NCI-H1105 treated with DMSO at 0.1 percent for 48 hours (cell line): ENCODE results near the gene TSHZ2.
"Not testable (repeated sequence)": the region's sequence is repeated elsewhere in the genome, so short reads cannot be mapped to it uniquely, and the experiment has no call there.

Experiments
- DNase-seq: peaks from one replicate; lab custom pipeline; 2025; lab: John Stamatoyannopoulos, UW

The TSHZ2 gene

DNA sequence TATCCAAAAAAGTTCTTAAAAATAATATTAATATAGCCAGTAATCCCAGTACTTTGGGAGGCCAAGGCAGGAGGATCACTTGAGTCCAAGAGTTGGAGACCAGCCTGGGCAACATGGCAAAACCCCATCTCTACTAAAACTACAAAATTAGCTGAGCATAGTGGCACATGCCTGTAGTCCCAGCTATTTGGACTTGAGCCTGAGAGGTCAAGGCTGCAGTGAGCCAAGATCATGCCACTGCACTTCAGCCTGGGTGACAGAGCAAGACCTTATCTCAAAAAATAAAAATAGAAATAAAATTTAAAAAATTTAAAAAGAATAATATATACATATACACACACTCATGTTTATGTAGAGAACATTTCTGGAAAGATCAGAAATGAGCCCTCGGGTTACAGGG, 441.7 kb downstream of the TSHZ2 start:
- DNase-seq: not testable (repeated sequence)

DNA sequence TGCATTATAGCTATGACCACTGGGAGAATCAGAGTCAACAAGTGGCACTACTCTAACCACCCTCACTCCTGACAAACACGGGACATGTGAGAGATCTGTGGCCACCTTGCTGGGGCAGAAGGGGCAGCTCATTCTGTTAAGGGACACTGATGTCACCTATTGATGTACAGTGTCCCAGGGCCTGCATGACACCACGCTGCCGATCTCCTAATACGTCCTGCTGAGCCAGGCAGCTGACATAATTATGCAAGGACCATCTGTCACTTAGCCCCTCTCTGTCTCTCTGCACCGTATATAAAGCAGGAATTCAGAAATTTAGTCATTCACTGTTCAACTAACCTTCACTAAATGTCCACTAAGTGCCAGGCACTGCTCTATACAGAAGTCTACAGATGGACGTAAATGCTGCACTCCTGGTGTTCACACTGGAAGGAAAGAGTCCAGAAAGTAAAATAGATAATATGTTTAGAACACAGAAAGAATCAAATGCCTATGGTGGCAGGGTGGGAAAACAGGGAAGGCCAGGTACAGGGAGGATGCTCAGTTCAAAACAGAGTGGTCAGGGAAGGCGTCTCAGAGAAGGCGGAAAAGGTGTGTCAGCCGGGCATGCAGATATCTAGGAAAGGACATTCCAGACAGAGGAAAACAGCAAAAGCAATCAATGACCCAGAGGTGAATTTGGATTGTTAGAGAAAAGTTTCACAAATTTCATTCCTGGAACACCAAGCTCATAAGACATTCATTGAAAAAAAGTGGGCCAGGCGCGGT, 447.7 kb downstream of the TSHZ2 start:
- no peak for DNase-seq

DNA sequence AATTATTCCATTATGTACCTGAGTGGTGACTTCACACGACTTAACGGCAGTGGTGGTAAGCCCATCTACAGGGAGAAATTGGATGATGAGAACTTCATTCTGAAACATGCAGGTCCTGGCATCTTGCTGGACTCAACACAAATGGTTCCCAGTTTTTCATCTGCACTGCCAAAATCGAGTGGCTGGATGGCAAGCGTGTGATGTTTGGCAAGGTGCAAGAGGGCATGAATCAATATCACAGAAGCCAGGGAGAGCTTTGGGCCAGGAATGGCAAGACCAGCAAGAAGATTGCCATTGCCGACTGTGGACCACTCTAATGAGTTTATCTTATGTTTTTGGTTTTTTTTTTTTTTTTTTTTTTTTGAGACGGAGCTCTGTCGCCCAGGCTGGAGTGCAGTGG, 449.2 kb downstream of the TSHZ2 start:
- DNase-seq: no peak

DNA sequence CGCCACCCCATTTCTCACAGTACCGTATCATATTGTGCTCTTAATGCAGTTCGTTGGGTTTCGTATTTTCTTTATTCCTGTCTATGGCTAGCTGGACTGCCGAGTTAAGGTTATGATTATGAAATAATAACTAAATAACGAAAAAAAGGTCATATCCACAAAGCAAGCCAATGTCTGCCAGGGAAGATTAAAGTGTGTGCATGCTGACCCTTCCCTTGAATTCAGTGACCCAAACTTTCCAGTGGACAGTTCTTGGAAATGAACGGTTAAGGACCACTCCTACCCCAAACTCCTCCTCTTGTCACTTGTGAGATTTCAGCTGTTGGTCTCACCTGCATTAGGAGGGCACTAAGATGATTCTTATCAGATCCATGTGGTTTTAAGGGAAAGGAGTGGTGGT, 449.9 kb downstream of the TSHZ2 start:
- no peak for DNase-seq

DNA sequence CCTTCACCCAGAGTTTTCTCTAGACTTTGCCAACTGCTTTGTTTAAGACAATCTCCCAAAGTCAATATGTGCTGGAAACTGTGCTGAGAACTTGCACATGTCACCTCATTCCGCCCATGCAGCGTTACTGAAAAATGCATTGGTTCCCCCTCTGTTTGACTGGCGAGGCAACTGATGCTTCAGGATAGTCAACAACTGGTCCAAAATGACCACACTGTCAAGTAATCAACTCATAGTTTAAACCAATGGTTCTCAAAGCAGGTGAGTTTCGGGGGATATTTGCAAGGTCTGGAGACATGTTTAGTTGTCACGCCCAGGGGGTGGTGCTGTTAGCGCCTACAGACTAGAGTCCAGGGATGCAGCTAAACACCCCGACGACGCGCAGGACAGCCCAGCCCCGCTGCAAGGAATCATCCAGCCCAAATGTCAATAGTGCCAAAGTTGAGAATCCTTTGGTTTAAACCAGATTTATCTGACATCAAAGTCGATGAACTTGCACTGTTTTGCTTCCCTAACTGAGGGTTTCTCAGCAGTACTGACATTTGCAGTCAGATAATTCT, 451.5 kb downstream of the TSHZ2 start:
- DNase-seq: no peak

DNA sequence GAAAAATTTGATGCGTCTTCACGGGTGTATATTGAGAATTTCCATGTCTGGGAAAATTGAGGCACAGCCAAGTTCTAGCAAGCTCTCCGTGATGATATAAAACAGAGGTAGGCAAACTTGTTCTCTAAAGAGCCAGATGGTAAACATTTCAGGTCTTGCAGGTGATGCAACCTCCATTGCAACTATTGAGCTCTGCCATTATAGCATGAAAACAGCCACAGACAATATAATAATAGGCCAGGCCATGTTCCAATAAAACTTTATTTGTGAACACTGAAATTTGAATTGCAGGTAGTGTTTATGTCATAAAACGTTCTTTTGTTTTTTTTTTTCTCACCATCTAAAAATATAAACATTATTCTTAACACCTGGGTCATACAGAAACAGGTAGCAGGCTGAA, 453.3 kb downstream of the TSHZ2 start:
- DNase-seq: no peak

DNA sequence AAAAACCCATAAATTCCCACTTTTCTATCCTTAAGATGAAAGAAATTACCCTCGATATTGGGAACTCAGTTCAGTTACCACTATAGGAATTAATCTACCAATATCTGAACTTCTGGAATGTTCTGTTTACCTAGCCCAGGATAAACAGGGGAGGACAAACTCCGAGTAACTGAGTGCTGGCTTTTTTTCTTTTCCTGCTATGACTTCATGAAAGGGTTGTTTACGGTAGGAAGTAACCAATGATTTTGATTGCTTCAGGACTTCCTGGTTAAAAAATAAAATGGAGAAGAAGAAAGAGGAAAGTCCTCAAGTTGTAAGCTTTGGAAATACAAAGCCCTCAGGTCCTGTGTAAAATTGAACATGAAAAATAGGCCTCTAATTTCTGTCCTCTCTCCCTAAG, 453.8 kb downstream of the TSHZ2 start:
- no peak for DNase-seq

DNA sequence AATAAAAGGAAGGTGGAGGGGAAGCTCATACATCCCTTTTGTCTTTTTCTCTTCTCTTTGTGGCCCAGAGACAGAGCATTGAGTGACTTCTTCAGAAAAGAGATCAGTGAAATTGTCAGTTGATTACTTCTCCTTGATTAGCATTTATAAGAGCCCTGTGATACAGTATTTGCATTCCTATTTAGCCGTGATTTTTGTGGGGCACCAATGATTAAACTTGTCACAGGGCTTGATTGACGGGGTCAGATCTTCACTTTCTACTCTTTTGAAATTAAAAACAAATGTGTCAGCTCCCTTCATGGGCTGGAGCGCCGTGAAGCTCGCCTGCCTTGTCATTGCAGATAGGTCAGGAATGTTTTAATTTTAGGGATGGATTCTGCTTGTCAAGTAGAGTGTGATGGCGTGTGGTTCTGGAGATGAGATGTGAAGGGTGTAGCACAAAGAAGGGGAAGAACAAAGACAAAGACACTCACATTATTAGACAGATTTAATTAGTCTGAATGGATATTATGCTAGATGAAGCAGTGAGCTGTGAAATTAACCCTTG, 454.7 kb downstream of the TSHZ2 start:
- no peak for DNase-seq

DNA sequence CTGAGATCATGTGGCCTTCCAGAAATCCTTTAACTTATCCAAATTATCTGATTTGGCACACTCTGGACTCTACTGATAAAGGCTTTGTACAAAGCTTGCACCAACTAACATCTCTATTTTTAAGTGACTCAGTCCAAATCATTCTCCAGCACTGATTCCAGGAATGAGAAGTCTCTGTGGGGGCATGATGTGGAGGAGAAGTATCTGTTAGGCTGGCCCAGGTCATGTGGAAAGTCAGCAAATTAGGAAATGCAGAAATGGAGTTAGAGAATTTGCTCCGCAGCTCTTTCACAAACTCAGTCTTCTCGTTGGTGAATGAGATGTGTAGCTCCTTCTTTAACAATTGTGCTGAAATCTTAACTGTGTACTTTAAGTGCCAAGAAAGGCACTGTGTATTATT, 455.8 kb downstream of the TSHZ2 start:
- no peak for DNase-seq

DNA sequence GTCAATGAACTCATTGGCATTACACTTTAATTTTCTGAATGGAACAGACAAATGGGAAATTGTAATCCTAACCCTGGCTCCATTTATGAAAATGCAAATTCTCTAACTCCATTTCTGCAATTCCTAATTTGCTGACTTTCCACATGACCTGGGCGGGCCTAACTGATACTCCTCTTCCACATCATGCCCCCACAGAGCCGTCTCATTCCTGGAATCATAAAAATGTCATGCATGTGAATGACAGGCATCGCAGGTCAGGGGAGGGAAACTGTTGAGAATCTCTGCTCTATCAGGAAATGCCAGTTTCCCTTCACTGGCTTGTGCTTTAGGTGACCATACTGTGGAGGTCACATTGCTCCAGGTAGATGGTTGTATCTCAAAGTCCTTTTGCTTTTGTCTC, 456.4 kb downstream of the TSHZ2 start:
- no peak for DNase-seq

DNA sequence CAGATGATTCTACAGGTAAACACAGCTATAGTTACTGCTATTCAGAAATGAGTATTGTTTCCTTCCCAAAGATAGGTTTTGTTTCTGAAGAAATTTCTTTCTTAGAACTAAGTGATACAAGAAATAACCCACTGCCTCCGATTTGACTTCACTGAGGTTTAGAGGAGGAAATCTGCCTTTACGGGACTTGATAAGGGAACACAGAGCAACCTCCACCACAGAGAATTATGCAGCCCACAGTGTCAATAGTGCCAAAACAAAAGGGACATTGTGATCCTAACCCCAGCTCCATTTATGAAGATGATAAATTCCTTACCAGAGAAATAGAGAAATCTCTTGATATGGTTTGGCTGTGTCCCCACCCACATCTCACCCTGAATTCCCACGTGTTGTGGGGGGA, 456.8 kb downstream of the TSHZ2 start:
- no peak for DNase-seq

DNA sequence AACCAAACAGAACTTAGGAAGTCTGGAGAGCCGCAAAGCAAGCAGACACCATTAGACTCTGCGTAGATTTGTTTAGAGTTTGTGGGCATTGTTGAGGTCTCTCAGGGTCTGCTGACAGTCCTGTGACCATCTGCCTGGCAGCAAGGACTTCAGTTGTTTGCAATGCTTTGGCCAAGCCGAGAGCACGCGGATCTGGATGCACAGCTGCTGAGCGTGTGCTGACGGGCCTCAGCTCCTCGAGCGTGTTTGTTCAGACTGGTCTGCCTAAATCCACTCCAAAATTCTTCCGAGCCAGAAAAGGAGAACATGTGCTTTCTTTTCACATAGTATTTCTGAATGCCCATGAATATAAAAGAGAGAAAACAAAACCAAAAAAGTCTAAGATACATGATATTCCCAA, 462.5 kb downstream of the TSHZ2 start:
- peak; percentile 56 for DNase-seq

DNA sequence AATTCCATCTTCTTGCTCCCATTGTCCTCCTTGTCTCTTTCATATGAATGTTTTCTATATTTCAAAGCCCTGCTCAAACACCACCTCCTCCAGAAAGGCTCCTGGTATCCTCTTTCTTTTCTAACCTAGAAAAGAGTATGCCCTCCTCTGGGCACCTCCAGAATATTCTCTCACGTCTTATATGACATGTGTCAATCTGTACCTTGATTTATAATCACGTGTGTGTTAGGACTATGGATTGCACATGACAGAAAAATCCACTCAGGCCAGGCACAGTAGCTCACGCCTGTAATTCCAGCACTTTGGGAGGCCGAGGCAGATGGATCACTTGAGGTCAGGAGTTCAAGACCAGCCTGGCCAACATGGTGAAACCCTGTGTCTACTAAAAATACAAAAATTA, 464.8 kb downstream of the TSHZ2 start:
- not testable (repeated sequence) for DNase-seq

DNA sequence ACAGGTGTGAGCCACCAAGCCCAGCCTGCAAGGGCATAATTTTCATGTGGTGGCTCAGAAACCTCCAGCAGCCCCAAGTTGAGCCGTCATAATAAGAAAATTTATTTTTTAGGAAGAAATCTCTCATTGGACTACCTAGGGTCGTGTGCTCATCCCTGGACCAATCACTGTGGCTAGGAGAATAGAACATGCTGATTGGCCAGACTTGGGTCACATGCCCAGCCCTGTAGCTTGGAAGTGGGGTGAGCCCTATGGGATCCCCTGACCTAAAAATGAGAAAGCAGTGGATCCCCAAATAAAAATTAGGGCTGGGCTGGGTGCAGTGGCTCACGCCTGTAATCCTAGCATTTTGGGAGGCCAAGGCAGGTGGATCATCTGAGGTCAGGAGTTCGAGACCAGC, 466.2 kb downstream of the TSHZ2 start:
- no peak for DNase-seq

DNA sequence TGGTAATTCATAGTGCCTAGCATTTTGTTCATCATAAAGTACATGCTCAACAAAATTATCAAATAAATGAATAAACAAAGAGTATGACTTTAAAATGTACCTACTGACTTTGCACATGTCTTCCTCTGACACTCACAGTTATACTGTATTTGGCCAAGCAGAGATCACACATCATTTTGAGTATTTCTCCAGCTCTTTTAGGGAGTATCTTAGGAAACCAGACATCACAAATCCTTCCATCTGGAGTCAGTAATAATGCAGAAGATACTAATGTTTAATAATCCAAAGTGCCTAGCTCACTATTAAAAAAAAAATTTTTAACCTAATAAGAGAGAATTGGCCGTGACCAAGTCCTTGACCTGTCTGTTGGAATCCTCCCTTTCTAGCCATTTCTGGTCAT, 466.9 kb downstream of the TSHZ2 start:
- DNase-seq: no peak

DNA sequence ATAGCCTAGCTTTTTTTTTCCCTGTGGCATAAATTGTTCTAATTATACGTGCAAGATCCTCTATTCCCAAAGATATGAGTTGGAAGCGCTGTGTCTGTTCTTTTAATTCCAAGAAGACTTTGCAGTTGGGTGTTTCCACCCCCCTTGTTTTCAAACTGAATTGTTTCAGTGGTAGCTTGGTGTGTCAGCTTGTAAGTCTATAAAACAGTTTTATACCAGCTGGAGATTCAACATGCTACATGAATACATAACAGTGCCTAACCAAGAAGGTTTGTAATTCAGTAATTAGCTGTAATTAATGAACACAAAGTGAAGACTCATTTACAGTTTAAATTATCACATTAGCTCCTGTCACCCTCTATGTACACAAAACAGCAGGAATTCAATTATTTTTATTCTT, 467.5 kb downstream of the TSHZ2 start:
- no peak for DNase-seq

DNA sequence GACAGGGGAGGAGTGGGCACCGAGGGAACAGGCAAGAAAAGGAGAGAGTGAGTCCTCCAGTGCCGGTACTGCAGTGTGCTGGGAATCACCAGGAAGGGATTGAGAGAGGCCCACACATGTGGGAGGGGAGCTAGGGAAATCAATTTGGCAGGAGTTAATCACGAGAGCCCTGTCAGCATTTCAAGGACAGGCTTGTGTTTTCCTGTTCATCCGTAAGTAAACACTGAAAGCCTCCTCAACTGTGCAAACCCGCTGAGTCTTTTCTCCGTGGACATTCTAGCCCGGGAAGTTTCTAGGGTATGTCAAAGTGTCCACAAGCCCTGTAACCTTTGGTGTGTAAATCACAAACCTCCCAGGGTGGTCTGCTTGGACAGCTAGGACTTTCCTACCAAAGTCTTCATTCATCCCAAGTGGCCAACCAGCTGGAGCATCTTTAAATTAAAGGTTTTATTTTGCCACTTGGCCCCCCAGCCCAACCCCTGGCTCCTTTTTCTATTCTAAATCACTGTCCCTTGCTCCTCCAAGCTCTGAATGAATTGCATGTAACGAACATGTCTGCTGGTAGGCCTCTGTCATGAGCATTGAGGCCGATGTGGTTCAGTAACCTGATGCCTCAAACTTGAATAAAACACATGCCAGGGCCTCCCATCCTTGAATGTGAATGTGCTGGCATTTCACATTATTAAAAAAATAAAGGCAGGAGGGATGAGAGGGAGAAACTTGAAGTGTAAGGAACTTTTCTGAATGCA, 472.4 kb downstream of the TSHZ2 start:
- no peak for DNase-seq

DNA sequence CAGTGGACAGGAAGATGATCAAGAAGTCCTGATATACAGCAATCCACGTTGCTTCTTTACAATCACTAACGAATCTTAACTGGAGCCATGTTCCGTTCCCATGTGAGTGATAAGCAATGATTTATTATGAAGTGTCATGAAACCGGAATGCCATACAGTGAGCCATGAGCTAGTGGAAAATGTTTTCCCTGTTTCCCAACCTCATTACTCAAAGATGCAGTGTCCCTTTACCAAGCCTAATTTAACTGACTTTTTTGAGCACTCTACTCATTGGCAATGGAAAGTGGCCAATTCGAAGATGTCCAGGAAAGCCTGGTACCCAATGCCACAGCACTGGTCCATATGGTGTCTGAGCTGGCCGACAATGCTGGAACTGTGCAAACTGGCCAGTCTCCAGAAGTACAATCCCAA, 473.2 kb downstream of the TSHZ2 start:
- DNase-seq: no peak

DNA sequence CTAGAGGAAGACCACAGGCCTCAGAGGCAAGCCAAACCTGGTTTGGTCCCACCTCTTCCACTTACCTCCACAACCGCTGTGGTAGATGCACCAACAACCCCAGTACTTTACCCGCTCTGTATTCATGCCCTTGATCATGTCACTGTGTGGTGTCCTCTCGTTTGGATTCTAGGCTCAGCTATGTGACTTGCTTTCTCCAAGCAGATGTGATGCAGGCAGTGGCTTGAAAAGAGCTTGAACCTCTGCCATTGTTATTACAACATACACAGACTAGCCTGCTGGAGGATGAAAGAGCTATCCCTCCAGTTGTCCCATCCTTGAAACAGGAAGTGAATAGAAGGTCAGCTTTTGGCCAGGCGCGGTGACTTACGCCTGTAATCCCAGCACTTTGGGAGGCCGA, 473.8 kb downstream of the TSHZ2 start:
- DNase-seq: no peak

DNA sequence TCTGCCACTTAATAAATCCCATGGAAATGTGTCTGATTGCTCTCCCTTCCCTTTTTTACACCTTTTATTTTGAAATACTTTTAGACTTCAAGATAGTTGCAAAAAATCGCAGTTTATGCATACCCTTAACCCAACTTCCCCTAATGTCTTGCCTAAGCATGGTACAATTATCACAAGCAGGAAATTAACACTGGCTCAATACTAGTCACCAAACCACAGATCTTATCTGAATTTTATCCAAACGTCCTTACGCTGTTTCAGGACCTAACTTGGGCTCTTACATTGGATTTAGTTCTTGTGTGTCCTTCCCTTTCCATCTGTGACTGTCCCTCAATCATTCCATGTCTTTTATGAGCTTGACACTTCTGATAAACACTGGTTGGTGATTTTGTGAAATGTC, 475.2 kb downstream of the TSHZ2 start:
- no peak for DNase-seq

DNA sequence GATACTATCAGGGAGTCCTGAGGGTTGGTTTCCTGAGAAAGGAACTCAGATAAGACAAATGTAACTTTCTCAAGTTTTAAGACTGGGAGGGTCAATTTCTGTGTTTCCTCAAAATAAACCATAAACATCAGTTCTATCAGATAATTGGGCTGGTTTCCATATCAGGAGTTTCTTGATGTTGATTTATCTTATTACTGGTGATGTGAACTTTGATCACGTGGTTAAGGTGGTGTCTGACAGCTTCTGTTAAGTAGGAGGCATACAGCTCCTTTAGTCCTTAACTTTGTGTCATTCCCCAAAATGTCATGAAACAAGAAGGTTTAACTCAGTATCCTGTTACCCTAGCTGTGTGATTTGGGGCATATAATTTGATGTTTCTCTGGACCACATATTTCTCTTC, 476.3 kb downstream of the TSHZ2 start:
- DNase-seq: no peak

DNA sequence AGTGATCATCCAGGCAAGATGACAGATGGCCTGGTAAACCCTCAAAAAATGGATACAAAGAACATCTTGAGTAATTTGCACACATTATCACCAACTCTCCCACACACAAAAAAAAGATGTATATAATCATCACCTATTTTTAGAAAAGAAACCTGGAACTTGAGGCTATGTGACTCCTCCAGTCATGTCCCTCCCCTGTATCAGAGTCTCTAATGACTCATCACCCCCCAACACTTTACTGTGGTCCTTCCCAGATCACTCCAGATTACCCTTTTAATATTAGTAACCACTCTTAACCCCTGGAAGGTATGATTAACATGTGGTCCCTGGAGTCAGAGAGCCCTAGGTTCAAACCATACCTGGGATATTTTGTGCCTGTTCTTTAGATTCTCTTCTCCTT, 476.7 kb downstream of the TSHZ2 start:
- DNase-seq: no peak

DNA sequence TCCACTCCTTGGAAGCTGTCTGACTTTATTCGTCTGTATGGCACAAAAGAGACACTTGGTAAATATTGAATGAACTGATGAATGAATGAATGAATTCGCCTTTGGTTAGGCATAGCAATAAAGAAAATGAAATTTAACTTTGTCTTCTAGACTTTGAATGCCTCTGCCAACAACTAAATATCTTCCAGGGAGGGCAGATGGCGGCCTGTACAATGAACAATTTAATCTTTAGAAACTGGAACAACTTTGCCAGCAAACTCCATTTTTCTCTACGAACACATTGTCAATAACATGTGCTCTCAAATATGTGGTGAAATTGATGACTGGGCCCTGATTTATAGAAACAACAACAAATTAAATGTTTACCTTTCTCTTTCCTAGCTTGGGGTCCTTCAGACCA, 480.9 kb downstream of the TSHZ2 start:
- DNase-seq: no peak
